ENCODE measurements around the gene KCNJ6. TPM values are rescaled to one million over a fixed set of nuclear protein-coding genes. Genes with fewer than 3 reads are reported as not detected.

KCNJ6 gene
- total and polyA plus RNA-seq, 10 of the 15 experiments (the other 5 are each of a cell fraction or from before 2014, with no cell fraction given): 0.03 to 0.07 (median 0.04) TPM; not detected in 7

- Histone ChIP-seq H3K4me2 (ENCODE audit: control insufficient read depth, insufficient read depth) (no peak overlapping the region), H3K9ac (ENCODE audit: control insufficient read depth, insufficient read depth, low read length) (no peak overlapping the region), H3K4me3 (no peak overlapping the region), H2AFZ (ENCODE audit: control insufficient read depth, low read depth, low read length) (no peak overlapping the region), H3K4me1 (ENCODE audit: control insufficient read depth, insufficient read depth, low read length) (no peaks in the 10 kb centered on the region), H3K9me3 (replicated peaks; ENCODE audit: control insufficient read depth, insufficient read depth, low read length) (no peaks in the 10 kb centered on the region; the same call in 2 of the 3 replicates), H4K20me1 (ENCODE audit: control insufficient read depth, insufficient read depth) (no peaks in the 10 kb centered on the region), H3K27ac (ENCODE audit: control insufficient read depth, insufficient read depth) (no peak overlapping the region), H3K36me3 (ENCODE audit: control insufficient read depth in 2 of 2, insufficient read depth in 2 of 2, low read length in 1 of 2) (no peaks in the 10 kb centered on the region), H3K27me3 (replicated peaks in 1 of 2; ENCODE audit: control insufficient read depth in 2 of 2, insufficient read depth in 2 of 2, low read length in 1 of 2) (no peaks in the 10 kb centered on the region), H3K79me2 (ENCODE audit: control insufficient read depth, insufficient read depth, low read length) (no peaks in the 10 kb centered on the region)
- in situ Hi-C loops (cut with MboI) (no loop called here), intact Hi-C loops (cut with micrococcal nuclease; ENCODE audit: unreplicated experiment) (no loop called here)
- CTCF ChIA-PET: no interaction called here
- FAIRE-seq (no peak), ATAC-seq (no peak), DNase-seq (ENCODE audit: low read depth, low spot score) (no peak)
- TF ChIP-seq EP300 (IDR thresholded peaks at IDR 0.05; ENCODE audit: borderline replicate concordance in 1 of 2, control insufficient read depth in 1 of 2, low read depth in 2 of 2, low read length in 2 of 2) (no peak), EGR1 (IDR thresholded peaks at IDR 0.05; ENCODE audit: borderline replicate concordance in 1 of 2, low read depth in 2 of 2, low read length in 2 of 2) (no peak), ZZZ3 (IDR thresholded peaks at IDR 0.05; ENCODE audit: control insufficient read depth, insufficient read length, low read depth) (no peak), ZBTB40 (IDR thresholded peaks at IDR 0.05; ENCODE audit: borderline replicate concordance) (no peak), NR2C2 (IDR thresholded peaks at IDR 0.05; ENCODE audit: borderline replicate concordance, control insufficient read depth, insufficient read length, low read depth) (peak; percentile 40), SUPT20H (IDR thresholded peaks at IDR 0.05; ENCODE audit: borderline replicate concordance, control insufficient read depth, low read depth, low read length) (no peak), BCLAF1 (IDR thresholded peaks at IDR 0.05) (no peak)
- WGBS (ENCODE audit: insufficient coverage, insufficient replicate concordance, low lambda C conversion rate, missing lambda C conversion rate): 84% methylated on average over 11 of the region's 11 CpGs
- BruUV-seq (replicated peaks): no TSS peak
- SMC1A ChIA-PET (ENCODE audit: uncharacterized antibody, unreplicated experiment): no interaction called here
- RAD21 ChIA-PET (ENCODE audit: unreplicated experiment): no interaction called here
- POLR2A ChIA-PET: no interaction called here
Measured at GRCh38 chr21:37614351-37614875, 301.8 kb downstream of the KCNJ6 start.

Measured in GM12878 (cell line).